ENCODE measurements around the gene WSB1. TPM values are rescaled to one million over a fixed set of nuclear protein-coding genes. Genes with fewer than 3 reads are reported as not detected.

WSB1 gene
- total RNA-seq, 4 donors from 2014 or later = 33.1 to 105 (median 55.6) TPM

Small RNA genes within 50 kb of the gene (microRNA-seq; reads per million reads assigned to microRNA genes)
- 0 reads per million in 2 donors for gene MIR4522 (ENCODE audit: borderline number of aligned reads in 1 of 2, borderline replicate concordance in 2 of 2)

Other genes starting within 250 kb of the WSB1 start
- gene KSR1, start 162.3 kb downstream of the WSB1 start, total RNA-seq = 10 to 100 TPM; 26.0 to 37.5 (median 35.0) TPM

Data from lower leg skin (tissue), 4 donors.